GM19025 (cell line): ENCODE measurements around the gene SLC15A2.
A peak's percentile ranks its signal among the peaks of the same experiment; 100 is the strongest.
"Not testable (repeated sequence)": the region's sequence is repeated elsewhere in the genome, so short reads cannot be mapped to it uniquely, and the experiment has no call there.

Experiments
- ATAC-seq: cut with Tn5 transposase; IDR thresholded peaks from one replicate; pipeline ENCODE4 v1.9.1; 2021; ENCODE audit warnings: mild to moderate bottlenecking, low read depth, moderate library complexity; ENCODE audit not compliant: unreplicated experiment

Gene SLC15A2

GRCh38 chr3:121918779-121919483 lies 24.7 kb downstream of the SLC15A2 start:
- ATAC-seq: no peak

- no peak for ATAC-seq
Measured at GRCh38 chr3:121924734-121925133, 30.5 kb downstream of the SLC15A2 start.

GRCh38 chr3:121926380-121926779 lies 32.2 kb downstream of the SLC15A2 start:
- no peak for ATAC-seq

- ATAC-seq: not testable (repeated sequence)
Measured at GRCh38 chr3:121938141-121938855, 44.1 kb downstream of the SLC15A2 start.

- ATAC-seq: no peak
Measured at GRCh38 chr3:121941592-121941991, 47.4 kb downstream of the SLC15A2 start.

- no peak for ATAC-seq
Measured at GRCh38 chr3:121942116-121942786, 48.0 kb downstream of the SLC15A2 start.

GRCh38 chr3:121943431-121943830 lies 49.2 kb downstream of the SLC15A2 start:
- no peak for ATAC-seq

GRCh38 chr3:121948641-121949040 lies 54.4 kb downstream of the SLC15A2 start:
- ATAC-seq: no peak

GRCh38 chr3:121951291-121951919 lies 57.2 kb downstream of the SLC15A2 start:
- ATAC-seq: no peak

- ATAC-seq: no peak
Measured at GRCh38 chr3:121956363-121956762, 62.2 kb downstream of the SLC15A2 start.

GRCh38 chr3:121957674-121958415 lies 63.6 kb downstream of the SLC15A2 start:
- ATAC-seq: peak; percentile 84

GRCh38 chr3:121958801-121959200 lies 64.6 kb downstream of the SLC15A2 start:
- no peak for ATAC-seq

GRCh38 chr3:121961283-121961682 lies 67.1 kb downstream of the SLC15A2 start:
- ATAC-seq: no peak

GRCh38 chr3:121962443-121962842 lies 68.2 kb downstream of the SLC15A2 start:
- ATAC-seq: no peak

- no peak for ATAC-seq
Measured at GRCh38 chr3:121963608-121964007, 69.4 kb downstream of the SLC15A2 start.

- ATAC-seq: no peak
Measured at GRCh38 chr3:121969631-121970030, 75.4 kb downstream of the SLC15A2 start.

GRCh38 chr3:121970047-121970446 lies 75.8 kb downstream of the SLC15A2 start:
- ATAC-seq: no peak

GRCh38 chr3:121974601-121975111 lies 80.5 kb downstream of the SLC15A2 start:
- ATAC-seq: no peak

GRCh38 chr3:121975702-121976302 lies 81.6 kb downstream of the SLC15A2 start:
- no peak for ATAC-seq

GRCh38 chr3:121976727-121977126 lies 82.5 kb downstream of the SLC15A2 start:
- ATAC-seq: no peak
